GM21360 (cell line): ENCODE measurements around the gene LDLR.
"Not testable (repeated sequence)": the region's sequence is repeated elsewhere in the genome, so short reads cannot be mapped to it uniquely, and the experiment has no call there.

Experiments used
- ATAC-seq: cut with Tn5 transposase; IDR thresholded peaks from one replicate; pipeline ENCODE4 v1.9.1; 2021; ENCODE audit warnings: mild to moderate bottlenecking, moderate library complexity; ENCODE audit not compliant: unreplicated experiment

LDLR gene

GRCh38 chr19:11169896-11170678, 80.8 kb downstream of the LDLR start:
- ATAC-seq, result no peak

- ATAC-seq, result no peak
These were observed 81.9 kb downstream of the LDLR start for GRCh38 chr19:11171144-11171543.

- no peak for ATAC-seq
These were observed 83.3 kb downstream of the LDLR start for GRCh38 chr19:11172576-11172975.

DNA sequence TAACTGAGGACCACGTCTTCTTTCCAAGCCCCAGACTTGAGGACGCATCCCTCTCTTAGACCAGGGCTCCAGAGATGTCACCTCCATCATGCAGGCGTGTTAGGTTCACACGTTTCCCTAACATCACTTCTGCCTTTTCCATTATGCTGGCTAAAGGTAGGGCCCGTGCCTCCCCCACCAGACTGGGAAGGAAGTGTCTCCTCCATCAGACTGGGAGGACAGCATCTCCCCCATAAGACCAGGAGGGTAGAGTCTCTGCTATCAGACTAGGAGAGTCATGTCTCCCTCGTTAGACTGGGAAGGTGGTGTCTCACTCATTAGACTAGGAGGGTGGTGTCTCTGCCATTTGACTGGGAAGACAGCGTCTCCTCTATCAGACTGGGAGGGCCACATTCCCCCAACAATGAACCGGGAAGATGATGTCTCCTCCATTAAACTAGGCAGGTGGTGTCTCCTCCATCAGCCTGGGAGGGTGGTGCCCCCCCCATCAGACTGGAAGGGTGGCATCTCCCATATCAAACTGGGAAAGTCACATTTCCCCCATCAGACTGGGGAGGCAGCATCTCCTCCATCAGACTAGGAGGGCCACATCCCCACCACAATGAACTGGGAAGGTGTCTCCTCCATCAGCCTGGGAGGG, 84.4 kb downstream of the LDLR start:
- no peak for ATAC-seq

DNA sequence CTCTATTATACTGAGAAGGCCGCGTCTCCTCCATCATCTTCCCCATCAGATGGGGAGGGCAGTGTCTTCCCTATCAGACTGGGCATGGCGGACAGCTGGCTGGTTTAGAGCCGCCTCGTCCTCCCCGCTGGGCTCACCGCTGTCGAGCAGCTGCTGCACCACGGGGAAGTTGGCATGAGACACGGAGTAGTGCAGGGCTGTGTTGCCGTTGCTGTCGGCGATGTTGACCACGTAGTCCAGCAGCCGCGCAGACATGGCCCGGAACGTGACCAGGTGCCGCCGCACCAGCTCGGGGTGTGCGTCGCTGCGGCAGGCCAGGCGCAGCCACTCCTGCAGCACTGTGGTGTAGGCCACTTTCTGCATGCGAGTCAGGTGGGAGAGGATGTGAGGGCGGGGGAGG, 85.1 kb downstream of the LDLR start:
- no peak for ATAC-seq

- ATAC-seq, result no peak
These were observed 86.7 kb downstream of the LDLR start for GRCh38 chr19:11175920-11176319.

GRCh38 chr19:11176466-11177193, 87.4 kb downstream of the LDLR start:
- ATAC-seq, result no peak

- ATAC-seq, result no peak
These were observed 88.3 kb downstream of the LDLR start for GRCh38 chr19:11177592-11177991.

DNA sequence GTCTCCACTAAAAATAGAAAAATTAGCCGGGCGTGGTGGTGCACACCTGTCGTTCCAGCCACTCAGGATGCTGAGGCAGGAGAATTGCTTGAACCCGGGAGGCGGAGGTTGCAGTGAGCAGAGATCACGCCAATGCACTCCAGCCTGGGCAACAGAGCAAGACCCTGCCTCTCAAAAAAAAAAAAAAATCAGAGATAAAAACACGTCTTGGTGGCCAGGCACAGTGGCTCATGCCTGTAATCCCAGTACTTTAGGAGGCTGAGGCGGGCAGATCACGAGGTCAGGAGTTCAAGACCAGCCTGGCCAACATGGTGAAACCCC, 89.8 kb downstream of the LDLR start:
- not testable (repeated sequence) for ATAC-seq

GRCh38 chr19:11179716-11180297, 90.5 kb downstream of the LDLR start:
- ATAC-seq, result no peak

GRCh38 chr19:11180346-11180745, 91.1 kb downstream of the LDLR start:
- ATAC-seq, result no peak

DNA sequence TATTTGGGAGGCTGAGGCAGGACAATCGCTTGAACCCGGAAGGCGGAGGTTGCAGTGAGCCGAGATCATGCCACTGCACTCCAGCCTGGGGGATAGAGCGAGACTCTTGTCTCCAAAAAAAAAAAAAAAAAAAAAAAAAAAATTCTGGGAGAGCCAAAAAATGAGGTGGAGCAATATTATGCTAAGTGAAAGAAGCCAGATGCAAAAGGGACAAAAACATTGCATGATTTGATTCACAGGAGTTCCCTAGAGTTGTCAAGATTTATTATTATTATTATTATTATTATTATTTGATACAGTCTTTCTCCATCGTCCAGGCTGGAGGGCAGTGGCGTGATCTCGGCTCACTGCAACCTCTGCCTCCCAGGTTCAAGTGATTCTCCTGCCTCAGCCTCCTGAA, 91.7 kb downstream of the LDLR start:
- not testable (repeated sequence) for ATAC-seq

DNA sequence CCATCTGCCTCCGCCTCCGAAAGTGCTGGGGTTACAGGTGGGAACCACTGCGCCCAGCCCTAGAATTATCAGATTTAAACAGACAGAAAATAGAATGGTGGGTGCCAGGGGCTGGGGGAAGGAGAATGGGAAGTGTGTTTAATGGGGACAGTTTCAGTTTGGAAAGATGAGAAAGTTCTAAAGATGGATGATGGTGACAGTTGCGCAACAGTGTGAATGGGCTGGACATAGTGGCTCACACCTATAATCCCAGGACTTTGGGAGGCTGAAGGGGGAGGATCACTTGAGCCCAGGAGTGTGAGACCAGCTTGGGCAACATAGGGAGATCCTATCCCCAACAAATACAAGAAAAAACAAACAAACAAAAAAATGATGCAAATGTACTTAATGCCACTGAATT, 92.2 kb downstream of the LDLR start:
- no peak for ATAC-seq
